ENCODE results near the gene MACO1.

MACO1 gene

GRCh38 chr1:25543425-25544242 is 112.9 kb downstream of the MACO1 start, which contains the start of gene LDLRAP1:
LDLRAP1 (plus strand) TSS chr1:25543606; CDS start chr1:25543699, 93 bp downstream.
- DNase-seq (ENCODE audit: low read depth): peak; percentile 69

- no peak for DNase-seq (ENCODE audit: low read depth)
Observed at GRCh38 chr1:25544243-25544764, 113.6 kb downstream of the MACO1 start.

GRCh38 chr1:25544819-25545218 is 114.1 kb downstream of the MACO1 start:
- DNase-seq (ENCODE audit: low read depth): no peak

- no peak for DNase-seq (ENCODE audit: low read depth)
Observed at GRCh38 chr1:25545767-25546166, 115.1 kb downstream of the MACO1 start.

- DNase-seq (ENCODE audit: low read depth): no peak
Observed at GRCh38 chr1:25546193-25546592, 115.5 kb downstream of the MACO1 start.

GRCh38 chr1:25548601-25549000 is 117.9 kb downstream of the MACO1 start:
- no peak for DNase-seq (ENCODE audit: low read depth)

- DNase-seq (ENCODE audit: low read depth): peak; percentile 81
Observed at GRCh38 chr1:25549273-25550154, 118.8 kb downstream of the MACO1 start.

Measured in iris pigment epithelial cell (primary cell).